Hematopoietic multipotent progenitor cell treated with erythropoietin and hydrocortisone succinate and interleukin-3 and kit ligand, for 8 days (in vitro differentiated cells): ENCODE measurements around the gene LYPD4.
A peak's percentile ranks its signal among the peaks of the same experiment; 100 is the strongest.
"Not testable (repeated sequence)": the region's sequence is repeated elsewhere in the genome, so short reads cannot be mapped to it uniquely, and the experiment has no call there.

Experiments used
- DNase-seq: peaks from one replicate; pipeline ENCODE4 v3.0.0-alpha.2; 2015

Gene LYPD4

DNA sequence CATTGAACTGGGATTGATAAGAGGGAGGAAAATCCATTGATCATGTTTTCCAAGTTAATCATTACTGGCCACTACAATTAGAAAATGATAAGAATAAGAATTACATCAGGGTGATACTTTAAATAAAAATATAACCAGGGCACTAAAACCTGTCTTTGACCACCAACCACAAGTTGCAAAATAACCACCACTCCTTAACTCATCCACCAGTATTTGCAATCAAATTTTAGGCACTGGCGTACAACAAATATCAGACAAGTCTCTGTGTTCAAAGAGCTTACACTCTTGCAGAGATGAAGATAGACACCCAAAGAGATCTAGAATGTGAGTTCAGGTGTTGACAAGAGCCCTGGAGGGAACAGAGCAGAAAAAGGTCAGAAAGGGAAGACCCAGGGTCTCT lies 47.6 kb downstream of the LYPD4 start:
- DNase-seq, result no peak

DNA sequence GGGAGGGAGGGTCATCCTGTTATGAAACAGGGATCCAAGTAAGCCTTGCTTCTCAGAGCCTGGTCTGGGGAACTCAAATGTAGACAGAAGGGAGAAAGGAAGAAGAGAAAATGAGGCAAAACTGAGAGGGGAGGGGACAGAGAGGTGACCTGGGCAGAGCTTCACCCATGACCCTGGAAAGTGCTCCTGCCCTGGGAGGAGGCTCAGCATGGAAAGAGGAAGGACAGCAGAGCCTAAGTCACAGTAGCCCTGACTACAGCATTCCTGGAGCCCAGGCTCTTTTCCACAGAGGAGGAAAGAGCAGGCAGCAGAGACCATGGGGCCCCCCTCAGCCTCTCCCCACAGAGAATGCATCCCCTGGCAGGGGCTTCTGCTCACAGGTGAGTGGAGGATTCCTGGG lies 48.1 kb downstream of the LYPD4 start, which contains the start of gene CEACAM3:
CEACAM3 (plus strand) TSS at position 226 of the 400 bp plus-strand sequence; CDS start at position 317, 91 bp downstream.
- DNase-seq, result no peak

GRCh38 chr19:41795031-41795461 lies 49.4 kb downstream of the LYPD4 start:
- DNase-seq, result peak; percentile 54

DNA sequence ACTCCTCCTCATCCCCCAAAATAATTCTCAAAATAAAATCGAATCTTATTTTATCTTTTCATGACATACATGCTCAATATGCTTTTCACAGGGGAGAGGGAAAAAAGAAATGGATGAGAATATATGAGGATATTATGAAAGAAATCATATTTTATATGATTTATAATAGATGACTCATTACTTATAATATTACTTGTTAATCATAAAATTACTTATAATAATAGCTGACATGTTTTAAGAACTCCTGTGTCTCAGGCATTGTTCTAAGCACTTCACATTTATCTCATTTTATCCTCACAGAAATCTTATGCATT lies 51.1 kb downstream of the LYPD4 start:
- DNase-seq, result no peak

DNA sequence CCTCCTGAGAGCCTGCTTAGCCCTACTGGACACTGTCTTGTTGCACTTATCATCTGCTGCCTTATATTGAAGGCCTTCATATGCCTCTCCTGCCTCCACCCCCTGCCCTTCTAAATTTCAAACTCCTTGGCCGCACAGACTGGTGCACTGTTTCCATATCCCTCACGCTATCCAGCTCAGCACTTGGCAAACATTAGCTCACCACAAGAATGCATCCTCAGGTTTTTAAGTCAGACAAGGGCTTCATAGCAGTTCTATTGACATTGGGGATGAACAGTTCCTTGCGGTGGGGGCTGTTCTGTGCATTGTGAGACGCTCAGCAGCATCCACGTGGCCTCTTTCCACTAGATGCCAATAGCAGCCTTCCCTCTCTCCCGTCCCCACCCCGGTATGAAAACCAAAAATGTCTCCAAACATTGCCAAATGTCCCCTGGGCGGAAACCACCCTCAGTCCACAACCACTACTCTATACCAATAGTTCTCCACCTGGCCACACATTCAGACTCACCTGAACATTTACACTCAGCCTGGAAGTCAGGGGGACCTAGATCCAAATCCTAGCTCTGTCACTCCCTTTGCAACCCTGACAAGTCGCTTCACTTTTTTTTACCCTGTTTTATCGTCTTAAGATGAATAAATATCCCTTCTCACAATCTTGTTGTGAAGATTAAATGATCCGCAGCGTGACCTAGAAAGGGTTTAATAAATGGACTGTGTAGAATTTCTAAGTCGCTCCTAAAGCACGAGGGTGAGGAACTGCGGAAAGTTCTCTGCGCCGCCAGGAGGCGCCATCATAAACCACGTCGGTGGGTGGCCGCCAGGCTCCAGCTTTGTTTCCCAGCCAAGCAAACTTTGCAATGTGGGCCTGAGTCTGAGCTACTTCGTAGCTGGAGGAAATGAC lies 51.7 kb downstream of the LYPD4 start:
- DNase-seq, result peak; percentile 50

GRCh38 chr19:41789053-41789452 lies 55.4 kb downstream of the LYPD4 start:
- DNase-seq, result not testable (repeated sequence)

DNA sequence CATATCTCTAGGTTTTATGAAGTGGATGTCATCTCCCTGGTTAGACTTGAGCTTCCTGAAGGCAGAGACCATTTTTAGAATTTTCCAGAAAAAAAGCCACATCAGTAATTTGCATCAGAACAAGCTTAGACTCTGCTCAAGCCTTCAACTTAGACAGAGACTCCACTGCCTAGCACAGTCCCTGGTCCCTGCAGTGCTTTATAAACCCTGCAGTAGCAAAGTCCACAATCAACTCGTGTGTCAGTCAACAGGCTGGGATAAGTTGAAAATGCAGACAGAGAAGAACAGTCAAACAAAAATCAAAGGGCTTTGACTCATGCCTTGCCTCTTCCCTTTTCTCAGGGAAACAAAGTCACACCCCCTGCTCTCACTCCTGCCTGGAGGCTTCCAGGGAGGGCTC lies 56.0 kb downstream of the LYPD4 start:
- DNase-seq, result not testable (repeated sequence)
